Measurements from ENCODE around the gene NSUN2. TPM values are rescaled to one million over a fixed set of nuclear protein-coding genes. Genes with fewer than 3 reads are reported as not detected.

The NSUN2 gene
- total RNA-seq, 2 experiments from 2014 or later: 79.8 to 111 TPM

- Mint-ChIP-seq H3K9me3 (ENCODE audit: low read depth) (no peaks in the 10 kb centered on the region), H3K4me1 (peaks cover 40% of the 10 kb centered on the region), H3K36me3 (peaks cover 26% of the 10 kb centered on the region), H3K27me3 (no peaks in the 10 kb centered on the region), H3K4me3 (peak overlapping the region; percentile 97), H3K27ac (peak overlapping the region; percentile 36)
- CTCF ChIA-PET: no interaction called here
- no peak for DNase-seq
- no peak for ATAC-seq
Observed at GRCh38 chr5:6634788-6635430, 2.1 kb upstream of the NSUN2 start.

GRCh38 chr5:6634306-6634705 lies 1.5 kb upstream of the NSUN2 start:
- CTCF ChIA-PET: no interaction called here
- Mint-ChIP-seq H3K4me1 (peaks cover 46% of the 10 kb centered on the region), H3K27me3 (no peaks in the 10 kb centered on the region), H3K27ac (peak overlapping the region; percentile 54), H3K9me3 (ENCODE audit: low read depth) (no peaks in the 10 kb centered on the region), H3K36me3 (peaks cover 32% of the 10 kb centered on the region), H3K4me3 (peak overlapping the region; percentile 97)
- no peak for ATAC-seq
- no peak for DNase-seq

GRCh38 chr5:6633469-6634245 lies 813 bp upstream of the NSUN2 start:
- Mint-ChIP-seq H3K4me3 (peak overlapping the region; percentile 97), H3K27me3 (no peaks in the 10 kb centered on the region), H3K27ac (peak overlapping the region; percentile 98), H3K4me1 (peaks cover 47% of the 10 kb centered on the region), H3K36me3 (peaks cover 37% of the 10 kb centered on the region), H3K9me3 (ENCODE audit: low read depth) (no peaks in the 10 kb centered on the region)
- DNase-seq (no peak), ATAC-seq (peak; percentile 65)
- CTCF ChIA-PET: interaction anchor here (1.0 to 2.8 kb wide), 3 partner anchors 15 to 1143 kb away, joined by 3 to 15 read pairs (median 3); no protein-coding TSS in a partner anchor

GRCh38 chr5:6632324-6632887 lies 438 bp downstream of the NSUN2 start:
- ATAC-seq (no peak), DNase-seq (no peak)
- no peaks in the 10 kb centered on the region for H3K9me3 Mint-ChIP-seq (ENCODE audit: low read depth)
- CTCF ChIA-PET: interaction anchor here (0.6 to 2.8 kb wide), 5 partner anchors 16 to 1142 kb away, joined by 3 to 15 read pairs (median 3); partner anchors contain the start of gene MED10
- peak overlapping the region; percentile 98 for H3K27ac Mint-ChIP-seq
- peaks cover 45% of the 10 kb centered on the region for H3K36me3 Mint-ChIP-seq
- peak overlapping the region; percentile 97 for H3K4me3 Mint-ChIP-seq
- H3K4me1 Mint-ChIP-seq: peaks cover 45% of the 10 kb centered on the region
- no peaks in the 10 kb centered on the region for H3K27me3 Mint-ChIP-seq

GRCh38 chr5:6631441-6631840 lies 1.4 kb downstream of the NSUN2 start:
- Mint-ChIP-seq H3K27me3 (no peaks in the 10 kb centered on the region), H3K36me3 (peaks cover 50% of the 10 kb centered on the region), H3K4me1 (peaks cover 48% of the 10 kb centered on the region), H3K27ac (peak overlapping the region; percentile 98), H3K9me3 (ENCODE audit: low read depth) (no peaks in the 10 kb centered on the region), H3K4me3 (peak overlapping the region; percentile 97)
- ATAC-seq: no peak
- CTCF ChIA-PET: interaction anchor here (1.0 to 2.8 kb wide), 2 partner anchors 98 to 114 kb away, joined by 3 to 15 read pairs; no protein-coding TSS in a partner anchor
- DNase-seq: no peak

- DNase-seq (no peak), ATAC-seq (no peak)
- Mint-ChIP-seq H3K27ac (no peak overlapping the region), H3K36me3 (peaks cover 89% of the 10 kb centered on the region), H3K9me3 (ENCODE audit: low read depth) (peaks cover 14% of the 10 kb centered on the region), H3K4me1 (peaks cover 42% of the 10 kb centered on the region), H3K4me3 (no peak overlapping the region), H3K27me3 (no peaks in the 10 kb centered on the region)
- CTCF ChIA-PET: no interaction called here
Observed at GRCh38 chr5:6626508-6626907, 6.3 kb downstream of the NSUN2 start.

- Mint-ChIP-seq H3K4me3 (no peak overlapping the region), H3K27ac (no peak overlapping the region), H3K9me3 (ENCODE audit: low read depth) (peaks cover 14% of the 10 kb centered on the region), H3K27me3 (no peaks in the 10 kb centered on the region), H3K36me3 (peaks cover 80% of the 10 kb centered on the region), H3K4me1 (peaks cover 19% of the 10 kb centered on the region)
- CTCF ChIA-PET: no interaction called here
- DNase-seq (no peak), ATAC-seq (no peak)
Observed at GRCh38 chr5:6623941-6624340, 8.9 kb downstream of the NSUN2 start.

- Mint-ChIP-seq H3K4me1 (peaks cover 19% of the 10 kb centered on the region), H3K4me3 (no peak overlapping the region), H3K27ac (no peak overlapping the region), H3K27me3 (no peaks in the 10 kb centered on the region), H3K36me3 (peaks cover 78% of the 10 kb centered on the region), H3K9me3 (ENCODE audit: low read depth) (peaks cover 14% of the 10 kb centered on the region)
- ATAC-seq (no peak), DNase-seq (no peak)
- CTCF ChIA-PET: interaction anchor here (0.5 kb wide), 1 partner anchor 1143 kb away, joined by 3 read pairs; no protein-coding TSS in a partner anchor
Observed at GRCh38 chr5:6623228-6623627, 9.6 kb downstream of the NSUN2 start.

- H3K4me3 Mint-ChIP-seq: no peak overlapping the region
- DNase-seq: no peak
- H3K27ac Mint-ChIP-seq: no peak overlapping the region
- H3K4me1 Mint-ChIP-seq: peaks cover 12% of the 10 kb centered on the region
- H3K27me3 Mint-ChIP-seq: no peaks in the 10 kb centered on the region
- H3K36me3 Mint-ChIP-seq: peaks cover 71% of the 10 kb centered on the region
- CTCF ChIA-PET: interaction anchor here (1.0 to 1.4 kb wide), 2 partner anchors 8 to 16 kb away, joined by 3 read pairs; partner anchors contain the start of gene NSUN2
- no peak for ATAC-seq
- H3K9me3 Mint-ChIP-seq (ENCODE audit: low read depth): no peaks in the 10 kb centered on the region
Observed at GRCh38 chr5:6616632-6617031, 16.2 kb downstream of the NSUN2 start.

- Mint-ChIP-seq H3K27me3 (no peaks in the 10 kb centered on the region), H3K36me3 (peaks cover 67% of the 10 kb centered on the region), H3K9me3 (ENCODE audit: low read depth) (no peaks in the 10 kb centered on the region), H3K27ac (no peak overlapping the region), H3K4me3 (no peak overlapping the region), H3K4me1 (peaks cover 12% of the 10 kb centered on the region)
- CTCF ChIA-PET: interaction anchor here (1.4 kb wide), 1 partner anchor 10 kb away, joined by 3 read pairs; no protein-coding TSS in a partner anchor
- ATAC-seq (no peak), DNase-seq (no peak)
Observed at GRCh38 chr5:6615034-6615815, 17.6 kb downstream of the NSUN2 start.

GRCh38 chr5:6611334-6612256 lies 21.2 kb downstream of the NSUN2 start:
- Mint-ChIP-seq H3K27me3 (no peaks in the 10 kb centered on the region), H3K36me3 (peaks cover 76% of the 10 kb centered on the region), H3K9me3 (ENCODE audit: low read depth) (no peaks in the 10 kb centered on the region), H3K4me3 (no peak overlapping the region), H3K4me1 (peaks cover 15% of the 10 kb centered on the region), H3K27ac (no peak overlapping the region)
- DNase-seq: no peak
- CTCF ChIA-PET: no interaction called here
- no peak for ATAC-seq

GRCh38 chr5:6608016-6608415 lies 24.8 kb downstream of the NSUN2 start:
- CTCF ChIA-PET: no interaction called here
- no peaks in the 10 kb centered on the region for H3K27me3 Mint-ChIP-seq
- no peak overlapping the region for H3K4me3 Mint-ChIP-seq
- H3K9me3 Mint-ChIP-seq (ENCODE audit: low read depth): no peaks in the 10 kb centered on the region
- no peak for ATAC-seq
- no peak for DNase-seq
- peak overlapping the region; percentile 38 for H3K27ac Mint-ChIP-seq
- peaks cover 3% of the 10 kb centered on the region for H3K4me1 Mint-ChIP-seq
- H3K36me3 Mint-ChIP-seq: peaks cover 67% of the 10 kb centered on the region

Measured in activated CD8-positive, alpha-beta memory T cell treated with anti-CD3 and anti-CD28 coated beads, Interleukin-2, amount 10 ng/mL, durations not matched to agents 7 days and 5 days (primary cell).